ENCODE results near the gene C20orf202. TPM values are rescaled to one million over a fixed set of nuclear protein-coding genes. Genes with fewer than 3 reads are reported as not detected.
A peak's percentile ranks its signal among the peaks of the same experiment; 100 is the strongest.
"Not testable (repeated sequence)": the region's sequence is repeated elsewhere in the genome, so short reads cannot be mapped to it uniquely, and the experiment has no call there.

C20orf202 gene
- total RNA-seq, 1 donor from 2014 or later = not detected

- Mint-ChIP-seq H3K4me1 (ENCODE audit: low read depth) (peaks cover 38% of the 10 kb centered on the region), H3K27me3 (ENCODE audit: insufficient read depth) (peaks cover 28% of the 10 kb centered on the region)
Observed at GRCh38 chr20:1216527-1217427, 13.5 kb downstream of the C20orf202 start.

GRCh38 chr20:1222750-1223149, 19.5 kb downstream of the C20orf202 start:
- H3K4me3 Mint-ChIP-seq; H3K9me3 Mint-ChIP-seq; H3K4me1 Mint-ChIP-seq (ENCODE audit: low read depth); H3K36me3 Mint-ChIP-seq (ENCODE audit: low read depth); DNase-seq (ENCODE audit: low spot score); H3K27ac Mint-ChIP-seq: not testable (repeated sequence)
- intact Hi-C loops (cut with micrococcal nuclease) = loop anchor here (10.0 kb wide), 1 partner anchor 432 kb away; the partner anchor contains the start of gene SIRPG
- H3K27me3 Mint-ChIP-seq (ENCODE audit: insufficient read depth) = peaks cover 37% of the 10 kb centered on the region

More at GRCh38 chr20:1216527-1217427, 13.5 kb downstream of the C20orf202 start:
- H3K36me3 Mint-ChIP-seq (ENCODE audit: low read depth); intact Hi-C loops (cut with micrococcal nuclease); H3K9me3 Mint-ChIP-seq; DNase-seq (ENCODE audit: low spot score); H3K4me3 Mint-ChIP-seq: not testable (repeated sequence)
- peak overlapping the region; percentile 6 for H3K27ac Mint-ChIP-seq

GRCh38 chr20:1224205-1224890, 21.1 kb downstream of the C20orf202 start:
- Mint-ChIP-seq H3K9me3 (no peaks in the 10 kb centered on the region), H3K27ac (no peak overlapping the region), H3K4me1 (ENCODE audit: low read depth) (peaks cover 7% of the 10 kb centered on the region), H3K27me3 (ENCODE audit: insufficient read depth) (peaks cover 38% of the 10 kb centered on the region), H3K36me3 (ENCODE audit: low read depth) (no peaks in the 10 kb centered on the region), H3K4me3 (peak overlapping the region; percentile 52)
- DNase-seq (ENCODE audit: low spot score) = no peak
- intact Hi-C loops (cut with micrococcal nuclease) = loop anchor here (10.0 kb wide), 1 partner anchor 430 kb away; the partner anchor contains the start of gene SIRPG

- DNase-seq (ENCODE audit: low spot score) = no peak
- Mint-ChIP-seq H3K27me3 (ENCODE audit: insufficient read depth) (peaks cover 36% of the 10 kb centered on the region), H3K4me3 (peak overlapping the region; percentile 77), H3K4me1 (ENCODE audit: low read depth) (peaks cover 7% of the 10 kb centered on the region), H3K9me3 (no peaks in the 10 kb centered on the region), H3K27ac (no peak overlapping the region), H3K36me3 (ENCODE audit: low read depth) (no peaks in the 10 kb centered on the region)
- intact Hi-C loops (cut with micrococcal nuclease) = loop anchor here (1.0 to 10.0 kb wide), 7 partner anchors 10 to 429 kb away; partner anchors contain the start of genes NSFL1C, PSMF1, SIRPG and SNPH
Observed at GRCh38 chr20:1225263-1225782, 22.1 kb downstream of the C20orf202 start.

GRCh38 chr20:1225783-1226654, 22.8 kb downstream of the C20orf202 start, which contains the start of gene RAD21L1:
TSS of gene RAD21L1 (plus strand) at chr20:1226044. CDS start at chr20:1228454, 2,410 bp downstream.
- peak; percentile 57 for DNase-seq (ENCODE audit: low spot score)
- intact Hi-C loops (cut with micrococcal nuclease) = loop anchor here (1.0 to 10.0 kb wide), 9 partner anchors 11 to 429 kb away; partner anchors contain the start of genes NSFL1C, PSMF1, SIRPG and SNPH
- H3K27me3 Mint-ChIP-seq (ENCODE audit: insufficient read depth) = peaks cover 36% of the 10 kb centered on the region

GRCh38 chr20:1229541-1229940, 26.3 kb downstream of the C20orf202 start:
- peaks cover 11% of the 10 kb centered on the region for H3K4me1 Mint-ChIP-seq (ENCODE audit: low read depth)
- H3K9me3 Mint-ChIP-seq = no peaks in the 10 kb centered on the region
- no peak overlapping the region for H3K27ac Mint-ChIP-seq
- H3K36me3 Mint-ChIP-seq (ENCODE audit: low read depth) = no peaks in the 10 kb centered on the region
- no peak overlapping the region for H3K4me3 Mint-ChIP-seq
- peaks cover 35% of the 10 kb centered on the region for H3K27me3 Mint-ChIP-seq (ENCODE audit: insufficient read depth)
- DNase-seq (ENCODE audit: low spot score) = no peak
- intact Hi-C loops (cut with micrococcal nuclease) = loop anchor here (5.0 to 10.0 kb wide), 4 partner anchors 73 to 425 kb away; partner anchors contain the start of genes NSFL1C and SIRPG

More at GRCh38 chr20:1225783-1226654, 22.8 kb downstream of the C20orf202 start, which contains the start of gene RAD21L1:
- Mint-ChIP-seq H3K9me3 (no peaks in the 10 kb centered on the region), H3K4me3 (peak within 1 kb of the TSS; percentile 84), H3K36me3 (ENCODE audit: low read depth) (no peaks in the 10 kb centered on the region), H3K27ac (no peak within 1 kb of the TSS), H3K4me1 (ENCODE audit: low read depth) (peaks cover 7% of the 10 kb centered on the region)

GRCh38 chr20:1232286-1233111, 29.2 kb downstream of the C20orf202 start:
- Mint-ChIP-seq H3K9me3 (no peaks in the 10 kb centered on the region), H3K4me3 (no peak overlapping the region), H3K27me3 (ENCODE audit: insufficient read depth) (peaks cover 28% of the 10 kb centered on the region), H3K36me3 (ENCODE audit: low read depth) (no peaks in the 10 kb centered on the region), H3K4me1 (ENCODE audit: low read depth) (peaks cover 11% of the 10 kb centered on the region), H3K27ac (no peak overlapping the region)
- intact Hi-C loops (cut with micrococcal nuclease) = no loop called here
- DNase-seq (ENCODE audit: low spot score) = no peak

- intact Hi-C loops (cut with micrococcal nuclease) = no loop called here
- no peak for DNase-seq (ENCODE audit: low spot score)
- Mint-ChIP-seq H3K27ac (no peak overlapping the region), H3K9me3 (no peaks in the 10 kb centered on the region), H3K36me3 (ENCODE audit: low read depth) (no peaks in the 10 kb centered on the region), H3K4me3 (no peak overlapping the region), H3K27me3 (ENCODE audit: insufficient read depth) (peaks cover 15% of the 10 kb centered on the region), H3K4me1 (ENCODE audit: low read depth) (peaks cover 9% of the 10 kb centered on the region)
Observed at GRCh38 chr20:1240549-1240948, 37.3 kb downstream of the C20orf202 start.

- Mint-ChIP-seq H3K27ac (no peak overlapping the region), H3K27me3 (ENCODE audit: insufficient read depth) (peaks cover 18% of the 10 kb centered on the region)
Observed at GRCh38 chr20:1241456-1241855, 38.2 kb downstream of the C20orf202 start.

GRCh38 chr20:1242099-1242498, 38.8 kb downstream of the C20orf202 start:
- intact Hi-C loops (cut with micrococcal nuclease) = no loop called here
- Mint-ChIP-seq H3K27me3 (ENCODE audit: insufficient read depth) (peaks cover 18% of the 10 kb centered on the region), H3K4me1 (ENCODE audit: low read depth) (peaks cover 9% of the 10 kb centered on the region), H3K36me3 (ENCODE audit: low read depth) (no peaks in the 10 kb centered on the region), H3K27ac (no peak overlapping the region), H3K9me3 (no peaks in the 10 kb centered on the region), H3K4me3 (no peak overlapping the region)
- no peak for DNase-seq (ENCODE audit: low spot score)

More at GRCh38 chr20:1241456-1241855, 38.2 kb downstream of the C20orf202 start:
- H3K36me3 Mint-ChIP-seq (ENCODE audit: low read depth) = no peaks in the 10 kb centered on the region
- H3K4me3 Mint-ChIP-seq = no peak overlapping the region
- no peaks in the 10 kb centered on the region for H3K9me3 Mint-ChIP-seq
- intact Hi-C loops (cut with micrococcal nuclease) = no loop called here
- peaks cover 9% of the 10 kb centered on the region for H3K4me1 Mint-ChIP-seq (ENCODE audit: low read depth)
- DNase-seq (ENCODE audit: low spot score) = no peak

- Mint-ChIP-seq H3K27ac (peak overlapping the region; percentile 42), H3K36me3 (ENCODE audit: low read depth) (no peaks in the 10 kb centered on the region)
Observed at GRCh38 chr20:1242530-1242929, 39.3 kb downstream of the C20orf202 start.

More at GRCh38 chr20:1242530-1242929, 39.3 kb downstream of the C20orf202 start:
- Mint-ChIP-seq H3K27me3 (ENCODE audit: insufficient read depth) (peaks cover 17% of the 10 kb centered on the region), H3K4me3 (no peak overlapping the region), H3K9me3 (no peaks in the 10 kb centered on the region), H3K4me1 (ENCODE audit: low read depth) (peaks cover 9% of the 10 kb centered on the region)
- no peak for DNase-seq (ENCODE audit: low spot score)
- intact Hi-C loops (cut with micrococcal nuclease) = no loop called here

Measured in activated T-helper 1 cell treated with anti-CD3 and anti-CD28 coated beads, Interleukin-12 subunit alpha, Interleukin-12 subunit beta, Interleukin-2, Interleukin-4 antibody, amounts not matched to agents 30 ng/mL and 10 ng/mL and 1 ng/mL, durations not matched to agents 14 hours and 24 hours and 36 hours (primary cell).